RWPE2 (cell line): ENCODE results near the gene CASP8.
"Not testable (repeated sequence)": the region's sequence is repeated elsewhere in the genome, so short reads cannot be mapped to it uniquely, and the experiment has no call there.

Experiments
- ATAC-seq: fragments of 200-7000 bp; cut with Tn5 transposase; 3 replicates; pipeline ENCODE4 v1.9.1; 2021; ENCODE audit warnings: low read depth
- DNase-seq: peaks from one replicate; pipeline ENCODE4 v3.0.0-alpha.2; 2020; ENCODE audit warnings: low spot score
- H3K27ac ChIP-seq: fragments of 450-650 bp; 2 replicates; pipeline ENCODE4 v1.5.1; 2017; ENCODE audit warnings: mild to moderate bottlenecking; ENCODE audit not compliant: poor library complexity, severe bottlenecking
- H3K27me3 ChIP-seq: fragments of 250-450 bp; sonication (Bioruptor Pico); 2 replicates; pipeline ENCODE4 v1.5.1; 2021; ENCODE audit warnings: mild to moderate bottlenecking, moderate library complexity; ENCODE audit not compliant: insufficient read depth, poor library complexity, severe bottlenecking
- H3K36me3 ChIP-seq: fragments of 250-450 bp; sonication (Bioruptor Pico); 2 replicates; pipeline ENCODE4 v1.5.1; 2020; ENCODE audit warnings: low read depth, mild to moderate bottlenecking, moderate library complexity
- H3K4me1 ChIP-seq: fragments of 250-450 bp; sonication (Bioruptor Pico); 2 replicates; pipeline ENCODE4 v1.5.1; 2021; ENCODE audit warnings: mild to moderate bottlenecking, moderate library complexity; ENCODE audit not compliant: insufficient read depth, poor library complexity, severe bottlenecking
- H3K4me3 ChIP-seq: fragments of 250-450 bp; sonication (Bioruptor Pico); 2 replicates; pipeline ENCODE4 v1.5.1; 2021; ENCODE audit warnings: mild to moderate bottlenecking, moderate library complexity; ENCODE audit not compliant: severe bottlenecking
- H3K9me3 ChIP-seq: fragments of 250-450 bp; sonication (Bioruptor Pico); 2 replicates; pipeline ENCODE4 v1.5.1; 2021; ENCODE audit warnings: mild to moderate bottlenecking, moderate library complexity; ENCODE audit not compliant: severe bottlenecking
- TF ChIP-seq, protein P1 (sequence below): fragments of 450-650 bp; IDR thresholded peaks from one replicate; pipeline ENCODE4 v1.5.1; 2017; ENCODE audit warnings: mild to moderate bottlenecking, moderate library complexity; ENCODE audit not compliant: poor library complexity, severe bottlenecking

Gene CASP8

DNA sequence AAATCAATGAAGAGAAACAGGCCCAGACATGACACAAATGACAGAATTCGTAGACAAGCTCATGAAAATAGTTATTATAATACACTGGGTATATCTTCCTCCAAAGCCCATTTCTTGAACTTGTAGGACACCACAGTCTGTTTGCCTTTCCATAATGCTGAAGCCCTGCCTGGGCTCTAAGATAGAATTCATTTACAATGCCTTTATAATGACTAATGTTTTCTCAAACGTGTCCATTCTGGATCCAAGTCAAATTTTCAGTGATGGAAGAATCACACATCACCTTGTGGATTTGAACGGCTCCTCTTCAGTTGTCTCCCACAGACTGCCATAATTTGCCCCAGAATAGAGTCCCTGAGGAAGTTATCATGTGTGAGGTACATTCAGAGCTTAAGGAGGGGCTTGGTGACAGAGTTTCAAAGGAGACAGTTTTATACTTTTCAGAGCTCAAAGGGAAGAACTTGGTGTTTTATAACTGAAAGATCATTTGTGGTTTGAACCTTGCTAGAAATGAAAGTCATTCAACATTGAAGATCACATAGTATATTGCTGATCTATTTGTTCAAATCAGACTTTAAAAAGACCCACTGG lies 38.2 kb downstream of the CASP8 start:
- Histone ChIP-seq H3K36me3 (no peaks in the 10 kb centered on the region), H3K4me3 (no peak overlapping the region), H3K4me1 (no peaks in the 10 kb centered on the region), H3K27ac (no peak overlapping the region), H3K9me3 (no peaks in the 10 kb centered on the region), H3K27me3 (no peaks in the 10 kb centered on the region)
- no peak for DNase-seq
- ATAC-seq = no peak
- TF ChIP-seq, protein P1, sequence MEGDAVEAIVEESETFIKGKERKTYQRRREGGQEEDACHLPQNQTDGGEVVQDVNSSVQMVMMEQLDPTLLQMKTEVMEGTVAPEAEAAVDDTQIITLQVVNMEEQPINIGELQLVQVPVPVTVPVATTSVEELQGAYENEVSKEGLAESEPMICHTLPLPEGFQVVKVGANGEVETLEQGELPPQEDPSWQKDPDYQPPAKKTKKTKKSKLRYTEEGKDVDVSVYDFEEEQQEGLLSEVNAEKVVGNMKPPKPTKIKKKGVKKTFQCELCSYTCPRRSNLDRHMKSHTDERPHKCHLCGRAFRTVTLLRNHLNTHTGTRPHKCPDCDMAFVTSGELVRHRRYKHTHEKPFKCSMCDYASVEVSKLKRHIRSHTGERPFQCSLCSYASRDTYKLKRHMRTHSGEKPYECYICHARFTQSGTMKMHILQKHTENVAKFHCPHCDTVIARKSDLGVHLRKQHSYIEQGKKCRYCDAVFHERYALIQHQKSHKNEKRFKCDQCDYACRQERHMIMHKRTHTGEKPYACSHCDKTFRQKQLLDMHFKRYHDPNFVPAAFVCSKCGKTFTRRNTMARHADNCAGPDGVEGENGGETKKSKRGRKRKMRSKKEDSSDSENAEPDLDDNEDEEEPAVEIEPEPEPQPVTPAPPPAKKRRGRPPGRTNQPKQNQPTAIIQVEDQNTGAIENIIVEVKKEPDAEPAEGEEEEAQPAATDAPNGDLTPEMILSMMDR = no peak

DNA sequence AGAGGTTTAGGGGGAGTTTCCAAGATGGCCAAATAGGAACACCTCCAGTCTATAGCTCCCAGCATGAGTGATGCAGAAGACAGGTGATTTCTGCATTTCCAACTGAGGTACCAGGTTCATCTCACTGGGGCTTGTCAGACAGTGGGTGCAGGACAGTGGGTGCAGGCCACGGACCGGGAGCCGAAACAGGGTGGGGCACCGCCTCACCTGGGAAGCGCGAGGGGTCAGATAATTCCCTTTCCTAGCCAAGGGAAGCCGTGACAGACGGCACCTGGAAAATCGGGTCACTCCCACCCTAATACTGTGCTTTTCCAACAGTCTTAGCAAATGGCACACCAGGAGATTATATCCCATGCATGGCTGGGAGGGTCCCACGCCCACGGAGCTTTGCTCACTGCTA lies 39.6 kb downstream of the CASP8 start:
- not testable (repeated sequence) for H3K9me3 ChIP-seq, H3K27me3 ChIP-seq, DNase-seq, ATAC-seq, H3K36me3 ChIP-seq, H3K4me3 ChIP-seq, H3K4me1 ChIP-seq, H3K27ac ChIP-seq

DNA sequence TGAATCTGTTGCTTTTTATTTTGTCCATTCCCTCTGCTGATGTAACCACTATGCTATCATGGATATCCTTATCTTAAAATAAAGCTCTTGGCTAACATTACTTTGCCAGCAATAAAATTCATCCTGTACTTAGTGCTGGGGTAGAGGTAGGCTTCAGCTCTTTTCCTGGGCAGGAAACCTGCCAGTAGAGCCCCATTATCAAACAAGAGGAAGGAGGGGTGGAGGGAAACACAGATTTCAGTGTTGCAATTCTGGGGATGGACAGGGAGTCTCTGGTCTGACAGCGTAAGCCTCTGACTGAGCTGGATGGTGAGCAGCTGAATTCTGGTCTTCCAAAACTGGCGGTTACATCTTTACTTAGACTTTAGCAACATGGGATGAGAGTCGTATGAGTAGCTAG lies 47.5 kb downstream of the CASP8 start:
- H3K36me3 ChIP-seq = no peaks in the 10 kb centered on the region
- DNase-seq (no peak), ATAC-seq (no peak)
- no peaks in the 10 kb centered on the region for H3K9me3 ChIP-seq
- H3K27me3 ChIP-seq = no peaks in the 10 kb centered on the region
- H3K4me1 ChIP-seq = no peaks in the 10 kb centered on the region
- H3K27ac ChIP-seq = no peak overlapping the region
- TF ChIP-seq, protein P1 = no peak
- no peak overlapping the region for H3K4me3 ChIP-seq

DNA sequence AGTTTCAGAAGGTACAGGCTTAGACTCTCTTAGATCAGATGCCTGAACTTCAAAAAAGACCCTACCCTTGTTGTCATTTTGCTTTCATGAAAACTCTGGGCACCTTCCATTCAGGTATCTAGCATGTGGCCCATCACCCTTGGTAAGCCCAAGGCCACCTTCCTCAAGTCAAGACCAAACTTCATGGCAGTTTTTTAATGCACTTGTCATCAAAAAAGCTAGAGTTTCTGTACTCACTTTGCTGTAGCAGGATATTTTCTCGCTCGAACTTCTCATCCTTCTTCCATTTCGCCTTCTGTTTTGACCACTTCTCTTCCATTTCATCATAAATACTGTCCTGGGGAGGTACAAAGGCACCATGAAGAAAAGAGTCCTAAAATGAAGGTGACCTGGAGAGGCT lies 48.6 kb downstream of the CASP8 start:
- TF ChIP-seq, protein P1 = no peak
- Histone ChIP-seq H3K4me1 (no peaks in the 10 kb centered on the region), H3K36me3 (no peaks in the 10 kb centered on the region)

DNA sequence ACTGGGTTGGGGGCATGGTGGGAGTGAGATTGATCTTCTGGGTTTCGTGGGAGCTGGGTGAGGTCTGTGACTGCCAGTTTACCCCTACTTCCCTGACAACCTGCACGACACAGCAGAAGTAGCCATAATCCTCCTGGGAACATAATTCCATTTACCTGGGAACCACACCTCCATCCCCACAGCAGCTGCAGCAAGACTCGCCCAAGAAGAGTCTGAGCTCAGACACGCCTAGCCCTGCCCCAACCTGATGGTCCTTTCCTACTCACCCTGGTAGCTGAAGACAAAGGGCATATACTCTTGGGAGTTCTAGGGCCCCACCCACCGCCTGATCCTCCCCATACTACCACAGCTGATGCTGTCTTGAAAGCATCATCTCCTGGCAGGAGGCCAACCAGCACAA lies 53.0 kb downstream of the CASP8 start:
- Histone ChIP-seq H3K4me3 (no peak overlapping the region), H3K36me3 (no peaks in the 10 kb centered on the region), H3K4me1 (no peaks in the 10 kb centered on the region), H3K27ac (no peak overlapping the region), H3K9me3 (no peaks in the 10 kb centered on the region), H3K27me3 (no peaks in the 10 kb centered on the region)
- TF ChIP-seq, protein P1 = no peak
- no peak for DNase-seq
- no peak for ATAC-seq

More for the DNA sequence above, 48.6 kb downstream of the CASP8 start:
- no peak overlapping the region for H3K4me3 ChIP-seq
- H3K27me3 ChIP-seq = no peaks in the 10 kb centered on the region
- H3K27ac ChIP-seq = no peak overlapping the region
- no peaks in the 10 kb centered on the region for H3K9me3 ChIP-seq
- DNase-seq (no peak), ATAC-seq (no peak)
